ENCODE measurements around the gene TLE3. TPM values are rescaled to one million over a fixed set of nuclear protein-coding genes. Genes with fewer than 3 reads are reported as not detected.
"Not testable (repeated sequence)": the region's sequence is repeated elsewhere in the genome, so short reads cannot be mapped to it uniquely, and the experiment has no call there.

The TLE3 gene
- total and polyA plus RNA-seq, 10 donors, result 23.7 to 141 (median 104) TPM

DNA sequence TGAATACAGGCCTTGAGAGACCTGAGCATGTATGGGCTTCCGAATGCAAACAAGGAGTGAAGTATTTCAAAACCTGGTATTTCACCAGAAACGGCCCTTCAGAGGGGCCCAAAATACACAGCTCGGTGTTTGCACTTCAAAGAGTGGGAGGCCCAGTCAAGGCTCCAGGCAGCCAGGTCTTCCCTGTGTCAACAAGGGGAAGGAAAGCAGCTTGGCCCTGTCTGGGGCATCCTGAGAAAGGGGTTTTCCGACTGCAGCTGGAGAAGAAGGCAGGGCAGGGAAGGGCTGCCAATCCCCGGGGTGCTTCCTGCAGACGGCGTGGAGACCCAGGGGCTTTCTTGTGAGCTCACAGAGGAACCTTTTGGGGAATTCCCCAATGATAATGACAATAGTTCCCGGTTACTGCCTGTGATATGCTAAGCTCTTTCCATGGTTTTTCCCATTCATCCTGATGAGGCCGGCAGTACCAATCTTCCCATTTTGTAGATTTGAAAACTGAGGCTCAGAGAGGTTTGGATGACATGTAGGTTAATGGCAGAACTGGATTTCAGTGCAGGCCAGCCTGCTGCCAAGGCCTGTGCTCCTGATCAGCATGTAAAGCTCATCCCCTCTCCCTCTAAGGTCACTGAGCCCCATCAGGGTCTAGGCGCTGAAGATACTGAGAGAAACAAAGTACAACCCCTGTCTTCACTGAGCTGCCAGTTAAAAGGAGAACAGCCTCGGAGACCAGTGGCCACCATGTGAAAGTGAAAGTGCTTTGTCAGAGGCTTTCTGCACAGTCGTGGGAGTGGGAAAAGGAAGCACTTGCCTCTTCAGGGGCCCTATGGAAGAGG lies 43.0 kb upstream of the TLE3 start:
- WGBS, 5 donors, result 20 to 31% (median 22%) methylated on average over 12 of the region's 12 CpGs
- H3K4me3 ChIP-seq, result peak overlapping the region in 1 of 8 donors; percentile 53
- H3K9me3 ChIP-seq, result no peaks in the 10 kb centered on the region
- no peak for DNase-seq
- TF ChIP-seq POLR2AphosphoS5 (IDR thresholded peaks at IDR 0.05), result peak in 2 of 3 donors; percentile 22 to 25
- TF ChIP-seq, protein P1, sequence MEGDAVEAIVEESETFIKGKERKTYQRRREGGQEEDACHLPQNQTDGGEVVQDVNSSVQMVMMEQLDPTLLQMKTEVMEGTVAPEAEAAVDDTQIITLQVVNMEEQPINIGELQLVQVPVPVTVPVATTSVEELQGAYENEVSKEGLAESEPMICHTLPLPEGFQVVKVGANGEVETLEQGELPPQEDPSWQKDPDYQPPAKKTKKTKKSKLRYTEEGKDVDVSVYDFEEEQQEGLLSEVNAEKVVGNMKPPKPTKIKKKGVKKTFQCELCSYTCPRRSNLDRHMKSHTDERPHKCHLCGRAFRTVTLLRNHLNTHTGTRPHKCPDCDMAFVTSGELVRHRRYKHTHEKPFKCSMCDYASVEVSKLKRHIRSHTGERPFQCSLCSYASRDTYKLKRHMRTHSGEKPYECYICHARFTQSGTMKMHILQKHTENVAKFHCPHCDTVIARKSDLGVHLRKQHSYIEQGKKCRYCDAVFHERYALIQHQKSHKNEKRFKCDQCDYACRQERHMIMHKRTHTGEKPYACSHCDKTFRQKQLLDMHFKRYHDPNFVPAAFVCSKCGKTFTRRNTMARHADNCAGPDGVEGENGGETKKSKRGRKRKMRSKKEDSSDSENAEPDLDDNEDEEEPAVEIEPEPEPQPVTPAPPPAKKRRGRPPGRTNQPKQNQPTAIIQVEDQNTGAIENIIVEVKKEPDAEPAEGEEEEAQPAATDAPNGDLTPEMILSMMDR (IDR thresholded peaks at IDR 0.05 in 8 of 11, conservative IDR thresholded peaks at IDR 0.05 in 3 of 11), result no peak
- peak overlapping the region in 6 of 8 donors; percentile 6 to 70 (median 59) for H3K27ac ChIP-seq
- intact Hi-C loops (cut with DNase I; ENCODE audit: low total_unique reads), result no loop called here
- H3K36me3 ChIP-seq, result no peaks in the 10 kb centered on the region
- peaks cover 17 to 36% (median 27%) of the 10 kb centered on the region in 6 donors for H3K4me1 ChIP-seq
- H3K27me3 ChIP-seq (replicated peaks in 1 of 7), result peaks cover 0 to 23% (median 0%) of the 10 kb centered on the region in 7 donors

DNA sequence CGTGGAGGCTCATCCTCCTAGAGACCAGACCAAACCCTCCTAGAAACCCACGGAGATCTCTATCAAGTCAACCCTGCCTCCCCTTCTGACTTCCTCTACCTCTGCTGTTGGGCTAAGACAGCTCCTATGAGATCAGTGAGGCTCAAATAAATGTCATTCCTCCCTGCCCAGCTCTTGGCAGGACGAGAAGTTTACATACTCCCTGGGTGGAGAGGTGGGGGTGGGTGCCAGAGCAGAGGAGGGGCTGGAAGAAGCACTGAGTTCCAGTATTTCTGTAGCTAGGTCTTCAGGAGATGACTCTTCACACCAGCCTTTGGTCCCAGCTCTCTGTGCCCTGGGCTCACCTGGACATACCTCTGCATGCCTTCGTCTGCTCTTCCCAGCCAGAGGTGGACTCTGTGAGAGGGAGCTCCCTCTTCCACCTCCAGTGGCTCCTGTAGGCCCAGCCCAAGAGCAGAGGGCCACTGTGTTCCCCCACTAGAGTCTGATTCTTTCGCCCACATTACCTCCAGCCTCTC lies 42.4 kb upstream of the TLE3 start:
- Histone ChIP-seq H3K4me1 (peaks cover 17 to 36% (median 27%) of the 10 kb centered on the region in 6 donors), H3K27me3 (replicated peaks in 1 of 7) (peaks cover 0 to 20% (median 0%) of the 10 kb centered on the region in 7 donors), H3K27ac (peak overlapping the region in 1 of 8 donors; percentile 68), H3K36me3 (no peaks in the 10 kb centered on the region), H3K9me3 (no peaks in the 10 kb centered on the region), H3K4me3 (no peak overlapping the region)
- intact Hi-C loops (cut with DNase I; ENCODE audit: low total_unique reads), result no loop called here
- no peak for DNase-seq
- no peak for TF ChIP-seq POLR2A (IDR thresholded peaks at IDR 0.05)
- TF ChIP-seq, protein P1 (IDR thresholded peaks at IDR 0.05 in 8 of 11, conservative IDR thresholded peaks at IDR 0.05 in 3 of 11), result no peak
- no peak for TF ChIP-seq POLR2AphosphoS5 (IDR thresholded peaks at IDR 0.05)
- WGBS, 5 donors, result 71 to 84% (median 81%) methylated on average over 5 of the region's 5 CpGs

DNA sequence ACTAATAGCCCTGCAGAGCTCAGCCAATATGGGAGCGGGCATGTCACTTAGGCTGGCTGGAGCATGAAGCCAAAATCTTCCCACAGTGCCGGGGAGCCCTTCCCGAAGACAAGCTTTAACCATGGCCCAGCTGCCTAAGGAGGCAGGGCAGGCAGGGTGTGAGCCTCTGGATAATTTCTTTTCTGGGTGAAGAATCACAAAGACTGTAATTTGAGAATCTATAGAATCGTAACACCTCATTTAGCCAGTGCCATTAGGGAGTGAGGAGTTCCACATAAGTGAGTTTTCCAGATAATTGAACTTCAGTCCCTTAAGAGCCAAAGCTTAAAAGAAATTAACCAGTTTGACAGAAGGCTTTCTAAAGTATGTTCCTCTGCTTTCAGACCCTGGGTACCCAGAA lies 40.2 kb upstream of the TLE3 start:
- WGBS, 5 donors, result 93 to 98% (median 97%) methylated on average over 4 of the region's 4 CpGs
- DNase-seq, result no peak
- H3K36me3 ChIP-seq, result no peaks in the 10 kb centered on the region

DNA sequence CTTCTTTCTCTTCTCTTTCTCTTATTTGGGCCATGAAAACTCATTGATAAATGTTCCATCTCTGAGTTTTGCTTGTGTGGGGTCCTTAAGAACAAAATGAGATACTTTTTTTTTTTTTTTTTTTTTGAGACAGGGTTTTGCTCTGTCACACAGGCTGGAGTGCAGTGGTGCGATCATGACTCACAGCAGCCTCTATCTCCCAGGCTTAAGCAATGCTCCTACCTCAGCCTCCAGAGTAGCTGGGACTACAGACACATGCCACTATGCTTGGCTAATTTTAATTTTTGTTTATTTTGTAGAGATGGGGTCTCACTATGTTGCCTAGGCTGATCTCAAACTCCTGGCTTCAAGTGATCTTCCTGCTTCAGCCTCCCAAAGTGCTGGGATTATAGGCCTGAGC lies 39.3 kb upstream of the TLE3 start:
- DNase-seq; H3K4me3 ChIP-seq; H3K36me3 ChIP-seq; H3K9me3 ChIP-seq; H3K27ac ChIP-seq; intact Hi-C loops (cut with DNase I; ENCODE audit: low total_unique reads): not testable (repeated sequence)
- 88 to 100% (median 96%) methylated on average over 1 of the region's 1 CpG for WGBS, 5 donors
- Histone ChIP-seq H3K27me3 (replicated peaks in 1 of 7) (peaks cover 0 to 15% (median 0%) of the 10 kb centered on the region in 7 donors), H3K4me1 (peaks cover 13 to 24% (median 21%) of the 10 kb centered on the region in 6 donors)

More for the DNA sequence above, 40.2 kb upstream of the TLE3 start:
- Histone ChIP-seq H3K4me1 (peaks cover 17 to 34% (median 26%) of the 10 kb centered on the region in 6 donors), H3K9me3 (no peaks in the 10 kb centered on the region), H3K4me3 (no peak overlapping the region), H3K27me3 (replicated peaks in 1 of 7) (peaks cover 0 to 16% (median 0%) of the 10 kb centered on the region in 7 donors), H3K27ac (no peak overlapping the region)
- intact Hi-C loops (cut with DNase I; ENCODE audit: low total_unique reads), result no loop called here
- TF ChIP-seq, protein P1 (IDR thresholded peaks at IDR 0.05 in 8 of 11, conservative IDR thresholded peaks at IDR 0.05 in 3 of 11), result no peak
- no peak for TF ChIP-seq POLR2AphosphoS5 (IDR thresholded peaks at IDR 0.05)

Data from spleen (tissue), 11 donors.